Fibroblast of the conjunctiva (primary cell): ENCODE measurements around the gene NDUFB4.
"Not testable (repeated sequence)": the region's sequence is repeated elsewhere in the genome, so short reads cannot be mapped to it uniquely, and the experiment has no call there.

ENCODE experiments used
- DNase-seq: peaks from one replicate; pipeline ENCODE4 v3.0.0-alpha.2; 2010; ENCODE audit warnings: low read depth

Gene NDUFB4

DNA sequence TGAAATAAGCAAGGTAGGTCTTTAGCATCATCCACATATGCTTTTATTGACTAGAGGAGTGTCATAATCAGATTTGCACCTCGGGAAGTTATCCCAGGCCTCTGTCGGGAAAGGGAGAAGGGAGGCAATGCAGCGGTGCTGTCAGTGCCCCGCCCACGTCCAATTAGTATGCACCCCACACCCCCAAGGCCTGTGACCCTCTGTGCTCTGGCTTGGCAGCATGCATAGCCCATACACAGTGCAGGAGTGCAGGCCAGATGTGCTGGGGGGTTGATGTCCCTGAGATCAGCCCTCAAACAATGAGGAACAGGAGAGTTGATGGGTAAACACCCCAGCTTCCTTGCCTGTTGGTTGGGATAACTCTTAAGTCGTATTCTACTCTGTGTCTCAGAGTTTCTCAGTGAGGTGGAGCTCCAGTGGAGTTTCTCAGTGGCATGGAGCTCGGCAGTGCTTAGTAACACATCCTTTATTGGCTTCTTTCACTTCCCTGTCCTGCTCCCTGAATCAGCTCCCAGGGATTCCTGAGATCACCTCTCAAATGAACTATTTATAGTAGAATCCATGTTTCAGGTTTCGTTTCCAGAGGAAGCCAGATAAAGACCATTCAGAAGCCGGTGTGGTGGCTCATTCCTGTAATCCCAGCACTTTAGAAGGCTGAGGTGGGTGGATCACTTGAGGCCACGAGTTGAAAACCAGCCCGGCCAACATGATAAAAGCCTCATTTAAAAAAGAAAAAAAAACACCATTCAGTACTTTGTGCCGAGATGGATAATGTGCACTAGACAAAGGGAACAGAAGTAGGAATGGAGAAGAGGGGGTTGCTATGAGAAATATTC is 26.7 kb upstream of the NDUFB4 start:
- DNase-seq: no peak

DNA sequence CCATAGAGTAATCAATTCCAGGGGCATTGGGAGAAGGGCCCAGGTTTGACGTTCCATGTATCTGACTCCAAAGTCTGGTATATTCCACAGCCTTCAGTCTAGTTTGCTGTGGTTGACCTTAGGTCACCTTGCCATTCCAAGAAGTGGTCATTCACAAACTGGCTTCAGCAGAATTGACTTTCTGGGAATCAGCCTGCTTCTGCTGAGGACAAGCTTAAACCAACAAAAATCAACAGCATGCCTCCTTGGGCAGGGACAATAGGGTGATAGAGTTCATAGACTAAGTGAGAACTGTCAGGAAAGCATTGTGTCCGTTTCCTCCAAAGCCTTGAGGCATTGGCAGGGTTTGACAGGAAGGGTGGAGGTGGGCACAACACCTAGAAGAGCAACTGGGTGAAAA is 24.1 kb upstream of the NDUFB4 start:
- DNase-seq: no peak

DNA sequence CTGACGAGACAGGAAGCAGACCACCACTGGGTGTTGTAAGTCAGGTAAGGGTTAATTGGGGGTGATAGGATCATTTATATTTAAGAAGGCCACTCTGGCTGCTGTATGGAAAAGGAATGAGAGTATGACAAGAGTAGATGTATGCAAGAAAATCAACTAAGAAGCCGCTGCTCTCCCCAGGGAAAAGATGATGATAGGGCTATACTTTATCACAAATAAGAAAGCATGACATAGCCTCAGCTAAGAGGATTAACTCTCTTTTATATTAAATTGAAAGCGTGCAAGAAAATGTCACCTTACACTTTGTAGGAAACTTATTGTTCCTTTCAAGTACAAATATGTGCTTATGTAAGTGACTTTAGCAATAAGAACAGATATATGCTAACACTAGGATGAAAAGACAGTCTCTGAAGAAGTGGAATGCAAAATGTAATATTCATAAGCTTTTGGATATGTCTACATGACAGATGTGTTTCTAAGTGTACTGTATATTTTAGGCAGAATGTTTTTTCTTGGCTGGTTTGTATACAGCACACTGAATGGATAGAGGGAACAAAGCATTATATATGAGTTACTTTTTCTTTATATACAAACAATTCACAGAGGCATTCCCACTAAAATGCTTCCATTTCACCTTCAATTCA is 8.7 kb upstream of the NDUFB4 start:
- DNase-seq: no peak

DNA sequence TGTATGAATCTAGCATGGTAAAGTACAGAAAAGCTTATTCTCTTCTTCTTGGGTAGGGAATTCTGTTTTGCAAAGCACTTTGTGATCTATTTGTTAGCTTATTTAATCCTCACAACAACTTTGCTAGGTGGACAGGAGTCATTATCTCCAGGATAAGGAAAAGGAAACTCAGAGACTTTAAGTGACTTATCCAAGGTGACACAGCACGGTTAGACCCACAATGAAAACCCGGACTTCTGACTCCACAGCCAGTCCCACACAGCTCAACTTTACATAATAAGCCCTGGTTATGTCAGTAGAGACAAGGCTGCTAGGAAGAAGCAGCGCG is 384 bp upstream of the NDUFB4 start:
- DNase-seq: no peak

DNA sequence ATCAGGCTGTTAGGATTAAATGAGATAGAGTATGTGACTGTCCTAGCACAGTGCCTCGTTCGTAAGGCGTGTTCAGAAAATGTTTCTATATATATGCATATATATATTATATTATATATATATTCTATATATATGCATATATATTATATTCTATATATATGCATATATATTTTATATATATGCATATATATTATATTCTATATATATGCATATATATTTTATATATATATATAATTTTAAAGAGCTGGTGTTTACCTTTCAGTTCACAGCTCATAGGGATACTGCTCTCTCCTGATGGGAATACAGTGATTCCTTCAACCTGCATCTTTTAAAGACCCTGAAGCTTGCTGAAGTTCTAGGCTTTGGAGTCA is 702 bp downstream of the NDUFB4 start:
- DNase-seq: no peak

DNA sequence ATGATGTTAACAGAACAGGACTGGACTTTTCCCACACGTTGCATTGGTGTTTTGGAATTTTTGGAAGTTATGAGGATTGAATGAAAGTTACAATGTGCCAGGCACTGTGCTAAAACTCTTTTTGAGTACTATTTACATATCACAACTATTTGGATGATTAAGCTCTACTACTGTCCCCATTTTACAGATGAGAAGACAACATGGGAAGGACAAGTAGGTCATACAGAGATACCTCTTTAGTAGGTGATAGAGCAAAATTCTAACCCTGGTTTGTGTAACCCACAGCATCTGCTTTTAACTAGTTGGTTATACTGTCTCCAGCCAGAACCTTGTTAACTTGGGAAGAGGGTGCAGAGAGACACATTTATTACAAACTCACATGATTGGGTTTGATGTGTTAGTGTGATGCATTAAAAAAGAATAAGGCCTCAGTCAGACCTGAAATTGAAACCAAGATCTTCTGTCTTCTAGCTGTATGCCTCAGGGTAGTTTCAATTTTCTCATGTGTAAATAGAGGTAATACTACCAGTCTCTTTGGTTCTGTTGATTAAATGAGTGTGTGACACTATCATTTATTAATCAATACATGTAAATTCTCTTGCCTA is 1.4 kb downstream of the NDUFB4 start:
- no peak for DNase-seq

DNA sequence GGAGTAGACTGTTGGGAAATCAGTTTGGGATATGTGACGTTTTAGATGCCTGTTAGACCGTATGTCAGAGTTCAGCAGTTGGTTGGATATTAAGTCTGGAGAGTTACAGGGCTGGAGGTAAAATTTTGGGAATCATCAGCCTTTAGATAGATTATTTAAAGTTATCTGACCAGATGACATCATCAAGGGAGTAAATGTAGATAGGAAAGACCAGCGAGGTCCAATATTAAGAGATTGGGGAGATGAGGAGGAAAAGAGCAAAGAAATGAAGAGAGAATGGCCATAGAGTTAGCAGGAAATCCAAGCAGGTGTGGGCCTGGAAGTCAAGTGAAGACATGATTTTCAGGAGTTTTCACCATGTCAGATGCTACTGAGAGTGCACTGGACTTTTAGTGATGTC is 3.1 kb downstream of the NDUFB4 start:
- no peak for DNase-seq

DNA sequence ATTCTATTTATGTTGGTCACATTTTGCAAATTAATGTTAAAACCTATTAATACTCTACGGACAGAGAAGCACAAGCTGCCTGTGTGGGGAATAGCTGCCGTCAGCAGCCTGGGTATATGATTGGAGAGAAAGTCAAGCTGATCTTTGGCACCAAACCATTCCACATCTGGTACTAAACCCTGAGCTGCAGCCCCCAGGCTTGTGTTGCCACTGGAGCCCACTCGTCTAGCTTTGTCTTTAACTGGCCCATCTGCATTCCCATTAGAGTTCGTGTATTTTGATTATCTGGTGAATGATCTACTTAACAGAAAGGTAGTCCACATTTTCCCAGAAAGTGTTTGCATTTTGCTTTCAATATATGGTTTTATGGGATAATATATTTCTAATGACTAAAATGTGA is 5.4 kb downstream of the NDUFB4 start:
- no peak for DNase-seq

DNA sequence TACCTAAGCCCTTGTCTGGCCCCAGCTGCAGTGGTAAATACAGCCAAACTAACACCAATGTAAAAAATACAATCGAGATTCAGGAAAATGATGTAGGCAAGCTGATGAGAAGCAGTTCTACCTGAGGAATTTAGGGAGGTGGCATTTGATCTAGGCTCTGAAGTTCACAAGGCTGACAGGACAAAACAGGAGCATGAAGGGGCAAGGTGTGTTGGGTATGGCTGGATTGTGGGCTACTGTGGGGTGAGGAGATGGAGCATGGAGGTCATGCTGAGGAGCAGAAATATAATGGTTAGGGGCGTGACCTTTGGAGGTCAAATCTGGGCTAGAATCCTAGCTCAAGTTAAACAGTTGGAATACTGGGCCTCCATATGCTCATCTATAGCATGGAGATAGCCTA is 6.5 kb downstream of the NDUFB4 start:
- no peak for DNase-seq

DNA sequence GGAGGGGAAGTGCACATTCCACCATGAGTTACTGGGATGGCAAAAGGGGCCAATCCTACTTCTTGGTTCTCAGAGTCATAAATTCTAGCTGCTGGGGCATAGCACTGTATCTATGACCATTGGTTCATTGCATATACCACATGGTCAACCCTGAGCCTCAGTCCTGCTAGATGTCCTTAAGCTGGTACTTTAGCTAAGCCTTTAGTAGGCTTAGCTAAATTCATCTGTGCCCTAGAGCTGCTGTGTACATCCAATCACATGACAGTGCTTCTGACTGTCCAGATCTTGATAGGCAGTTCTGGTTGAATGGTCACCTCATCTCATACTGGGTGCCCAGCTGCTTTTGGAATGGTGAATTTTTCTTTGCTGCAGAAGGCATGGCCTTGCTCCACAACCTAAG is 8.2 kb downstream of the NDUFB4 start:
- no peak for DNase-seq

DNA sequence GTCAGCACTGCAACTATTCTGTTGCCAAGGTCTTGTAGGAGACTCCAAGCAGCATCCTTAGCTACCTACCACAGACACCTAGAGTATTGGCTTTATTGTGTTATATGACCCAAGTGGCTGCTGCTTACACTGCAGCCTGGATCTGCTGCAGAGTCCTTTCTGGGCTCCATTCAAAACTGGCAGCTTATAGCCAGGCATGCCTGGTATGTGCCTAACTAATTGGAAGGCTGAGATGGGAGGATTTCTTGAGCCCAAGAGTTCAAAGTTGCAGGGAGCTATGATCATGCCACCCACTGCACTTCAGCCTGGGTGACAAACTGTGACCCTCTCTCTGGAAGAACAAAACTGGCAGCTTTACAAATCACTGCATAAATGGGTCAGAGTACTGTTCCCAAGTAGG is 8.6 kb downstream of the NDUFB4 start:
- no peak for DNase-seq

DNA sequence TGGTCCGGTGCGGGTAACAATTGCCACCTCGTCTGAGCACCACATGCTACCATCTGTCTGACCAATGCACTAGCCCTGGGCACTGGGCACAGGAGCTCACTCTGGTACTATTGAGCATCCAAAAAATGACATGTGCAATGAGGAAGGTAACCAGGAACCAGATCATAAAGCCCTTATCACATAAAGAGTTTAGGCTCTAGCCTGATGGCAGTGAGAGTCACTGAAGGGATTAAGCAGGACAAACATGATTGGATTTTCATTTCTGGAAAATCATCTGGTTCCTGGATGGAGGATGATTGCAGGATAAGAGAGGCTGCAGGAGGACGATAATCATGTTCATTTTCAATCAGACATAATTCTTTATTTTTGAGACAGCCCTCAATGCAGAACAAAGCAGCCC is 12.4 kb downstream of the NDUFB4 start:
- no peak for DNase-seq

DNA sequence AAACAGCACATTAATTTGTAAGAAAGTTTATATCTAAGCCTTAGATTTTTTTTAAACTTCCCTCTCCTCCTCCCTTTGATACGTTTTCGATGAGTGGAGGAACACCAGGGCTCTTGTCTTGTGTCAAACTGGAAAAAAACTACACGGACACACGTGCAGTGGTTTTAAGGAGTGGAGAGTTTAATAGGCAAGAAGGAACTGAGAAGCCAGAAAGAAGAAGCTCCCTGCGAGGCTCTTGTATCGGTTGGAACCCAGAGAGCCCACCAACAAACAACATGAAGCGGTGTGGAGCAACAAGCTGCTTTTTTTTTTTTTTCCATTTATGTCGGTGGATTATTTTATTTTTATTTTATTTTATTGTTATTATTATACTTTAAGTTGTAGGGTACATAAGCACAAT is 18.6 kb downstream of the NDUFB4 start:
- no peak for DNase-seq

DNA sequence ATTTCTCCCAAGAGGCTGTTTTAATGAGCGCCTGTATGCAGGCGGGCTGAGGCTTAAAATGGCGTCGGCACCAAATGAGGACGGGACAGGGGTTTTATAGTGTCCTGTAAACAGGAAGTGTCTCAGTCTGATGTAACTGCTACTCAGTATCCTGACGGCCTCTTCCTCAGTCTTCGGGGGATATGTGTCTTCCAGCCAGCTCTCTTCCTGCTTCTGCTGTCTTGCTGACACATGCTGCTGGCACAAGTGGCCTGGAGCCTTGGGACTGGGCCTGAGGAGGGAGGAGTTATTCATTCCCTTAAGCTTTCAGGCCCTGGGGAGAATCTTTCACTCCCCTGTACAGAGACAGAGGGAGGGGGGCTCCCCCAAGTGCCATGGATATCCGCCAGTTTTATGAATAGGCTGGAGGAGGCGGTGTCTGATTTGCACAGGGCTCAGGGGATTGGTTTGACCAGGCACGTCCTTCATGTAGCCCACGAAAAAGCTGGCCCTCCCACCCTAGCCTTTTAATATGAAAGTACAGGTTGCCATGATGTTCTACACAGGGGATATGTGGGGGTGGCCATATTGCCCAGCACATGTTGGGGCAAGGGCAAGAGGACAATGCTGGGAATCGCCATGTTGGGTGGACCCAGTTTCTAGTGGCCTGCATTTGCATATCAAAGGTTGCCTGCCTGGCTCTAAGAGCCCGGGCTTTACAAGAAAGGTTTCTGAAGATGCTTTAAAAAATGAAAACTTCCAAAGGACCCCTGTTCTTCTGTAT is 19.9 kb downstream of the NDUFB4 start:
- peak; percentile 4 for DNase-seq

DNA sequence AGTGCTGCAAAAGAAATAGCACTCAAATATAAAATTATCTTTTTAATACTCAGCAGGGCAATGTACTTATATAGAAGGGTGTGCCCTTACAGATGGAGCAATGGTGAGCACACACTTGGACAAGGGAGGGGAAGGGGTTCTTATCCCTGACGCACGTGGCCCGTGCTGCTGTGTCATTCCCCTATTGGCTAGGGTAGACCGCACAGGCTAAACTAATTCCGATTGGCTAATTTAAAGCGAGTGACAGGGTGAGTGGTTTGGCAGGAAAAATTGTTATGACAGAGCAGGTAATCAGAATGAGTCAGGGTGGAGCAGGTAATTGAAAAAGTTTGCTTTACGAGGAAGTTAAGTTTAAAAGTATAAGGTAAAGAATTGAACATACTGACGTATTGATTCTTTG is 20.6 kb downstream of the NDUFB4 start:
- not testable (repeated sequence) for DNase-seq

DNA sequence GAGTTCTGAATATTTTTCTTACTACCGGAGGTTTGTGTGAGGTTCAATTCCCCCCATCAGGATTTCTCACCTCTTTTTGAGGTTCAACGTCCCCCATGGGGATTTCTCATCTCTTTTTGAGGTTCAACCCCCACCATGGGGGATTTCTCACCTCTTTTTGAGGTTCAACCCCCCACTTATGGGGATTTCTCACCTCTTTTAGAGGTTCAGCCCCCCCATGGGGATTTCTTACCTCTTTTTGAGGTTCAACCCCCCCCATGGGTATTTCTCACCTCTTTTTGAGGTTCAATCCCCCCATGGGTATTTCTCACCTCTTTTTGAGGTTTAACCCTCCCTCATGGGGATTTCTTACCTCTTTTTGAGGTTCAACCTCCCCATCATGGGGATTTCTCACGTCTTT is 26.3 kb downstream of the NDUFB4 start:
- no peak for DNase-seq

DNA sequence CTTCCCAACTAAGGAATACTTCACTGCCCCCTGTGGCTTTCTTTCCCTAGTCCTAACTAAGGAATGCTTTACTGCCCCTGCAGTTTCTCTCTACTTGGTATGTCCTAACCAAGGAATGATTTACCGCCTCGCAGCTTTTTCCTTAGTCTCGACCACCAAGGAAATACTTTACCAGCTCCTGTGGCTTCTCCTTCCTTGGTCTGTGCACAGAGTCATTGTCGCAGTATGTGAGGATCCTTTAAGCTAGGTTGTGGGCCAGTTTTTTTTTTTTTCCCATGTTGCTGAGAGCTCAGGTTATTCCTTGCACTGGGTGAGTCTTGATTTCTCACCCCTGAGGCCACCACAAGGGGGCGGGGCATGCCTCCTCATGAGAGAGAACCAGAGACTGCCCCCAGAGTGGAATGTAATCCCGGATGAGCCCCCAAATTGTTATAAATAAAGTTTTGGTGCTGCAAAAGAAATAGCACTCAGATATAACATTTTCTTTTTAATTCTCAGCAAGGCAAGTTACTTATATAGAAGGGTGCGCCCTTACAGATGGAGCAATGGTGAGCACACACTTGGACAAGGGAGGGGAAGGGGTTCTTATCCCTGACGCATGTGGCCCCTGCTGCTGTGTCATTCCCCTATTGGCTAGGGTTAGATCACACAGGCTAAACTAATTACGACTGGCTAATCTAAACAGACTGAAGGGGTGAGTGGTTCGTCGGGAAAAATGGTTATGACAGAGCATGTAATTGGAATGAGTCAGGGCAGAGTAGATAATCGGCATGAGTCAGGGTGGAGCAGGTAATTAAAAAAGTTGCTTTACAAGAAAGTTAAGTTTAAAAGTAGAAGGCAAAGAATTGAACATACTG is 27.0 kb downstream of the NDUFB4 start:
- no peak for DNase-seq

DNA sequence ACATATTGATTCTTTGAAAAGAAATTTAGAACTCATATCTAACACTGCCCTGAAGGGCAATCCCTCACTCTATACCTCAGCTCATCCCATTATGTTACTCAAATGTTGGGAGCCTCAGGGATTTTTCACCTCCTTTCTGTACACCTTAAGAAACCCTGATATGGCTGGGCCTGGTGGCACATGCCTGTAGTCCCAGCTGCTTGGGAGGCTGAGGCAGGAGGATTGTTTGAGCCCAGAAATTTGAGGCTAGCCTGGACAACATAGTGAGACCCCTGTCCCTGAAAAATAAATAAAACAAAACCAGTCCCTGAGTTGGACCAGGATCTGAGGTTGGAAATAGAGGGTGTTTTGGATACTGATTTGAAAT is 27.6 kb downstream of the NDUFB4 start:
- DNase-seq: no peak

DNA sequence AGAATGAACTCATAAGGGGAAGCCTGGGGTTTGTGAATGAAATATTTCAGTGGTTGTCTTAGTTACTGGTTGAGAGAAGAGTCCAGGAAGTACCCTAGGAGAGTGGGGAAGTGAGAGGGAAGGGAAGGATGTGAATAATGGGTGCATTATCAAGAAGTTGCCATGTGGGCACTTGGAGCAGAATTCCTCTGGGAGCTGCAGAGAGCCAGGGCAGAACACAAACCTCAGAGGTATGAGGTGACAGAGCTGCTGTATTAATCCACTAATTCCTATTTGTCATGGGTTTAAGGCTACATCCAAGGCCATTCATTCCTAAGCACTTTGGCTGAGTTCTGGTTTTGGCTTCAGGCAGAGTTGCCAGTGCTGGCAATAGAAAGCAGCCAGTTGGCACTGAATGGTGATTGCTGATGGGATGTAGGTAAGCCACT is 29.0 kb downstream of the NDUFB4 start:
- no peak for DNase-seq

DNA sequence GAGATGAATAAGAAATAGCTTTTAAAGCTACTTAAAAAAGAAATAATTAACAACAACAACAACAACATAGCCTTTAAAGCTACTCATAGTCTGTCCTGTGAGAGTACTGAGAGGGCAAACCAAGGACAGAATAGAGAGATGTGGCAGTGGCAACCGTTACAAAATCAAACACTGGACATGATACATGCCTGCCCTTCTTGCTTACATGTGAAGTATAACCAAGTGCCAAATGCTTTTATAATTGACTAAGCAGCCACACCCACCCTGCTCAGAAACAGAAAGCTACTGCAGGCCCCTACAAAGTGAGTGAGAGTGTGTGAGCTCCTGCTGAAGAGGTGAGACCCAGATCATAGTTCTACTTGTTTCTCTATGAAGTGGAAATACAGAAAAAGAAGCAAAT is 38.4 kb downstream of the NDUFB4 start:
- no peak for DNase-seq

DNA sequence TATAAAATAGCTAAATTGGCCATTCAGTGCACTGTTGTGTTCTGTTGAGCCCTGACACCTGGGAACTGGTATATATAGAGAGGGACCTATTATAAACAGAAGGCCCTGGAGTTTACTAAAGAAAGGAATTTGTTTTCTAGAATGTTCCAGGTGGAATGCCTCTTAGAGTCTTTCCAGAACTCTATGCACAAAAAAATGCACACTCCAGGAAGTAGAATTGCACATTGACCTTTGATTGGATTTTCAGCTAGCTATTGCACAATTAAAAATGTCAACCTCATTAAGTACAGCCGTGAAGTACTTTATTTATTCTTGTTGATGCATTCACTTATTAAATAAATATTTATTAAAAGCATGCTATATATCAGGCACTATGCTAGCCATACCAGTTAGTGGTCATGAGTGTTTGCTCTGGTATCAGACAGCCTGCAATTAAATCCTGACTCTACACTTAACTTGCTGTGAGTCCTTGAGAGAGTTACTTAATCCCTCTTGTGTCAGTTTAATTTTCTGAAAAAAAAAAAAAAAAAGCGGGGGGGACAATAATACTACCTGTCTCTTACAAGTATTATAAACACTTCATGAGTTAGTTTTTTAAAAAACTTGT is 40.8 kb downstream of the NDUFB4 start:
- DNase-seq: no peak
